GM20000 (cell line): Measurements from ENCODE around the gene CTNNA3.
"Not testable (repeated sequence)": the region's sequence is repeated elsewhere in the genome, so short reads cannot be mapped to it uniquely, and the experiment has no call there.

Experiments used
- DNase-seq: peaks from one replicate; pipeline ENCODE4 v3.0.0; 2012; ENCODE audit warnings: low spot score
- TF ChIP-seq, protein P1 (sequence below): IDR thresholded peaks from 2 replicates; pipeline ENCODE4 v1.5.1; 2012; ENCODE audit warnings: mild to moderate bottlenecking, control low read depth; ENCODE audit errors: extremely low read depth, missing control alignments

The CTNNA3 gene

GRCh38 chr10:67221939-67222494 is 474.0 kb downstream of the CTNNA3 start:
- DNase-seq = no peak
- TF ChIP-seq, protein P1, sequence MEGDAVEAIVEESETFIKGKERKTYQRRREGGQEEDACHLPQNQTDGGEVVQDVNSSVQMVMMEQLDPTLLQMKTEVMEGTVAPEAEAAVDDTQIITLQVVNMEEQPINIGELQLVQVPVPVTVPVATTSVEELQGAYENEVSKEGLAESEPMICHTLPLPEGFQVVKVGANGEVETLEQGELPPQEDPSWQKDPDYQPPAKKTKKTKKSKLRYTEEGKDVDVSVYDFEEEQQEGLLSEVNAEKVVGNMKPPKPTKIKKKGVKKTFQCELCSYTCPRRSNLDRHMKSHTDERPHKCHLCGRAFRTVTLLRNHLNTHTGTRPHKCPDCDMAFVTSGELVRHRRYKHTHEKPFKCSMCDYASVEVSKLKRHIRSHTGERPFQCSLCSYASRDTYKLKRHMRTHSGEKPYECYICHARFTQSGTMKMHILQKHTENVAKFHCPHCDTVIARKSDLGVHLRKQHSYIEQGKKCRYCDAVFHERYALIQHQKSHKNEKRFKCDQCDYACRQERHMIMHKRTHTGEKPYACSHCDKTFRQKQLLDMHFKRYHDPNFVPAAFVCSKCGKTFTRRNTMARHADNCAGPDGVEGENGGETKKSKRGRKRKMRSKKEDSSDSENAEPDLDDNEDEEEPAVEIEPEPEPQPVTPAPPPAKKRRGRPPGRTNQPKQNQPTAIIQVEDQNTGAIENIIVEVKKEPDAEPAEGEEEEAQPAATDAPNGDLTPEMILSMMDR = no peak

DNA sequence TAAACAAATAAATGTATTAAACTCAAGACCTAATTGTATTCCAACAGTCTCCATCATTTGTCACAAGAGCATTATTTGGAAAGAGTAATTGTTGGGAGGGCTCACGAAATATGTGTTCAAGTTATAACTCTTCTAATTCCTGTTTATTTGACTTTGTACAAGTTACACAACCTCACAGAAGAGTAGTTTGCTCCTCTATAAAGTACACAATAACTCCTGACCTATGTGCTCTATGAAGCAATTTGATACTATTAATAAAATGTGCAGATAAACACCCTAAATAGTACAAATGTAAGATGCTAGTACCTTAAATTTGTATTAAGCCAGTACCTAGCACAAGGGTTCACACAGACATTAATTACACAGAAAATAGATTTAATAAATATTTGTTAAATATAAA is 484.3 kb downstream of the CTNNA3 start:
- TF ChIP-seq, protein P1 = no peak
- DNase-seq = no peak

DNA sequence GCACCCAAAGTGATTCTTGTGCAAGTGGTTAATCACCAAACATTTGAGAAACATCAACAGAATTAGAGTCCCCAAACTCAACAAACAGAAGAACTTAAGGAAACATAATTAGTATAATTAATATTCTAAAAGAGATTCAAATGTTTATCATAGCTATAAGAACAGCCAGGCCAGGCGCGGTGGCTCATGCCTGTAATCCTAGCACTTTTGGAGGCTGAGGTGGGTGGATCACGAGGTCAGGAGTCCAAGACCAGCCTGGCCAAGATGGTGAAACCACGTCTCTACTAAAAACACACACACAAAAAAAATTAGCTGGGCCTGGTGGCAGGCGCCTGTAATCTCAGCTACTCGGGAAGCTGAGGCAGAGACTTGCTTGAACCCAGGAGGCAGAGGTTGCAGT is 488.1 kb downstream of the CTNNA3 start:
- not testable (repeated sequence) for DNase-seq

- DNase-seq = no peak
- TF ChIP-seq, protein P1 = no peak
Observed at GRCh38 chr10:67200913-67201564, 495.0 kb downstream of the CTNNA3 start.

DNA sequence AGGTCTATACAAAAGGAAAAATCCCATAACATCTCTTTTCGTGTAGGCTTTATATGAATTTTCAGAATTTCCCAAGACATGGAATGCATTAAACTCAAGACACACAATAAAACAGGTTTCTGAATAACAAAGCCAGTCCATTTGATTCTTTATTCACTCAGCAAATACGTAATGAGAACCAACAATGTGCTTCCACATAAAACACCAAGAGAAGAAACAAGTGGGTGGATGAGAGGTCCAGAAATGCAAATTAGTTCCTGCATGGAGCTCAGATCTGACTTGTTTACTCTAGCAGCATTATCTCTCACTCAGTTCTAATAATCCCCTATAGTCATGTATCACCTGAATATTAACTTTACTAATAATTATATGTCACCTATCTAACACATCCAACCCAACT is 520.6 kb downstream of the CTNNA3 start:
- no peak for DNase-seq
- TF ChIP-seq, protein P1 = no peak

DNA sequence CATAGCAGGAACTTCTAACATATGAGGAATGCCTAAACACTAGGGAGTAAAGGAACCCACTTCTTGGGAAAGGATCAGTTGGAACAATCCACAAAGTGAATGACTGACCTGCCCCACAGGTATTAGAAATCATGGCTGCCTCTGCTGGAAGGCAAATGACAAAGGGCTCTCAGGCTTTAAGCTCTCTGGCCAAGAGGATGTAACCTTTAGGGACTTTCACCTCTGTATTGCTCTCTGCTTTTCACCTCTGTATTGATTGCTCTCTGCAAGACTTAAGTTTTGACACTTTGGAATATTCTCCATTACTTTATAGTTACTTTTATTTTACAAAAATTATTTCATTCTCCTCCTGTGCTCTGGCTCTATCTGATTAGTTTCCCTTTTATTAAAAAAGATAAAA is 522.2 kb downstream of the CTNNA3 start:
- TF ChIP-seq, protein P1 = no peak
- DNase-seq = no peak

DNA sequence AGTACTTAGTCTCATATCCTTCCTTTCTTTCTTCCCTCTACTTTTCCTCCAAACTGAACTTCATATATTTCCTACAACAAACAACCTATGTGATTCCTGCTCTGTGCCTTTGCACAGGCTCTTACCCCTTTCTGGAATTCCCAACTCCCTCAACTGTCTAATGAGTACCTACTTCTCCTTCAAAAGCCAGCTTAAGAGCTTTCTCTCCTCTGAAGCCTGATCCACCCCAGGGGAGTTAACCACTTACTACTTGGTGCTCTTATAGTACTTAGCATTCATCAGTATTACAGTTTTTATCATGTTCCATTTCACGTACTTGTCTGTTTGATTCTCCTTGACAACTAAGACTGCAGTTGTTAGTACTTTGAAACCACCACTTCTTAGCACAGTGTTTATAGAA is 524.0 kb downstream of the CTNNA3 start:
- no peak for DNase-seq
- TF ChIP-seq, protein P1 = no peak

- no peak for DNase-seq
- TF ChIP-seq, protein P1 = no peak
Observed at GRCh38 chr10:67156239-67156638, 539.8 kb downstream of the CTNNA3 start.
